ENCODE measurements around the gene PPP1R37. TPM values are rescaled to one million over a fixed set of nuclear protein-coding genes. Genes with fewer than 3 reads are reported as not detected.

The PPP1R37 gene
- total RNA-seq, 1 experiment from 2014 or later = 20.4 TPM

DNA sequence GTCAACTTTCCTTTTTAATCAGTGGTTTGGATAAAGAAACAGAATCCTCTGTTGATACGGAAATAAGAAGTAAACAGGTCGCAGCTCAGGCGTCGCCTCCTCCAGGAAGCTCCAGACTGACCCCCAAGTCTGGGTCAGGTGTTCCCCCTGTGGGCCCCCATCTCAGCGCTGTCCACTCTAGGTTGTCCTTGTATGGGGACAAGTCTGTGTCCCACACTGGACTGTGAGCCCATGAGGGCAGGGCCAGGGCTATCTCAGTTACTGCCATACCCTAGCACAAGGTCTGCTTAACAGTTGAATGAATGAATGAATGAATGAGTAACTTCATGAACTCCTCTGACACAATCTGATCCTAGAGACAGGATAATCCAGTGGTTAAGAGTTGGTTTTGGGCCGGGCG is 46.6 kb upstream of the PPP1R37 start:
- Histone ChIP-seq H3K36me3 (ENCODE audit: control insufficient read depth, insufficient read depth, low read length) (peaks cover 3% of the 10 kb centered on the region), H3K27me3 (ENCODE audit: control insufficient read depth, insufficient read depth, low read length) (no peaks in the 10 kb centered on the region), H3K27ac (ENCODE audit: low read length) (no peak overlapping the region), H3K4me3 (ENCODE audit: low read depth in 2 of 2, low read length in 2 of 2) (no peak overlapping the region), H3K4me1 (ENCODE audit: control insufficient read depth, insufficient read depth, low read length) (no peaks in the 10 kb centered on the region), H3K9me3 (ENCODE audit: control insufficient read depth, insufficient read depth, low read depth, low read length) (no peaks in the 10 kb centered on the region)
- ChIA-PET CTCF (no interaction called here), POLR2A (no interaction called here)
- BruUV-seq (replicated peaks) = no TSS peak
- ATAC-seq = no peak
- DNase-seq (ENCODE audit: low read depth, low spot score) = no peak
- intact Hi-C loops (cut with micrococcal nuclease; ENCODE audit: unreplicated experiment) = no loop called here
- TF ChIP-seq POLR2AphosphoS5 (IDR thresholded peaks at IDR 0.05; ENCODE audit: low read depth, low read length) (no peak), TCF7L2 (IDR thresholded peaks at IDR 0.05; ENCODE audit: low read depth, low read length) (no peak), SIN3A (IDR thresholded peaks at IDR 0.05; ENCODE audit: borderline replicate concordance, insufficient read depth, low read depth, low read length) (no peak)
- TF ChIP-seq, protein P1, sequence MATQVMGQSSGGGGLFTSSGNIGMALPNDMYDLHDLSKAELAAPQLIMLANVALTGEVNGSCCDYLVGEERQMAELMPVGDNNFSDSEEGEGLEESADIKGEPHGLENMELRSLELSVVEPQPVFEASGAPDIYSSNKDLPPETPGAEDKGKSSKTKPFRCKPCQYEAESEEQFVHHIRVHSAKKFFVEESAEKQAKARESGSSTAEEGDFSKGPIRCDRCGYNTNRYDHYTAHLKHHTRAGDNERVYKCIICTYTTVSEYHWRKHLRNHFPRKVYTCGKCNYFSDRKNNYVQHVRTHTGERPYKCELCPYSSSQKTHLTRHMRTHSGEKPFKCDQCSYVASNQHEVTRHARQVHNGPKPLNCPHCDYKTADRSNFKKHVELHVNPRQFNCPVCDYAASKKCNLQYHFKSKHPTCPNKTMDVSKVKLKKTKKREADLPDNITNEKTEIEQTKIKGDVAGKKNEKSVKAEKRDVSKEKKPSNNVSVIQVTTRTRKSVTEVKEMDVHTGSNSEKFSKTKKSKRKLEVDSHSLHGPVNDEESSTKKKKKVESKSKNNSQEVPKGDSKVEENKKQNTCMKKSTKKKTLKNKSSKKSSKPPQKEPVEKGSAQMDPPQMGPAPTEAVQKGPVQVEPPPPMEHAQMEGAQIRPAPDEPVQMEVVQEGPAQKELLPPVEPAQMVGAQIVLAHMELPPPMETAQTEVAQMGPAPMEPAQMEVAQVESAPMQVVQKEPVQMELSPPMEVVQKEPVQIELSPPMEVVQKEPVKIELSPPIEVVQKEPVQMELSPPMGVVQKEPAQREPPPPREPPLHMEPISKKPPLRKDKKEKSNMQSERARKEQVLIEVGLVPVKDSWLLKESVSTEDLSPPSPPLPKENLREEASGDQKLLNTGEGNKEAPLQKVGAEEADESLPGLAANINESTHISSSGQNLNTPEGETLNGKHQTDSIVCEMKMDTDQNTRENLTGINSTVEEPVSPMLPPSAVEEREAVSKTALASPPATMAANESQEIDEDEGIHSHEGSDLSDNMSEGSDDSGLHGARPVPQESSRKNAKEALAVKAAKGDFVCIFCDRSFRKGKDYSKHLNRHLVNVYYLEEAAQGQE (IDR thresholded peaks at IDR 0.05; ENCODE audit: insufficient read depth in 1 of 2, low read depth in 2 of 2, low read length in 1 of 2) = no peak
- TF ChIP-seq, protein P2, sequence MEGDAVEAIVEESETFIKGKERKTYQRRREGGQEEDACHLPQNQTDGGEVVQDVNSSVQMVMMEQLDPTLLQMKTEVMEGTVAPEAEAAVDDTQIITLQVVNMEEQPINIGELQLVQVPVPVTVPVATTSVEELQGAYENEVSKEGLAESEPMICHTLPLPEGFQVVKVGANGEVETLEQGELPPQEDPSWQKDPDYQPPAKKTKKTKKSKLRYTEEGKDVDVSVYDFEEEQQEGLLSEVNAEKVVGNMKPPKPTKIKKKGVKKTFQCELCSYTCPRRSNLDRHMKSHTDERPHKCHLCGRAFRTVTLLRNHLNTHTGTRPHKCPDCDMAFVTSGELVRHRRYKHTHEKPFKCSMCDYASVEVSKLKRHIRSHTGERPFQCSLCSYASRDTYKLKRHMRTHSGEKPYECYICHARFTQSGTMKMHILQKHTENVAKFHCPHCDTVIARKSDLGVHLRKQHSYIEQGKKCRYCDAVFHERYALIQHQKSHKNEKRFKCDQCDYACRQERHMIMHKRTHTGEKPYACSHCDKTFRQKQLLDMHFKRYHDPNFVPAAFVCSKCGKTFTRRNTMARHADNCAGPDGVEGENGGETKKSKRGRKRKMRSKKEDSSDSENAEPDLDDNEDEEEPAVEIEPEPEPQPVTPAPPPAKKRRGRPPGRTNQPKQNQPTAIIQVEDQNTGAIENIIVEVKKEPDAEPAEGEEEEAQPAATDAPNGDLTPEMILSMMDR (IDR thresholded peaks at IDR 0.05) = no peak
- in situ Hi-C loops (cut with HindIII; ENCODE audit: low pct_unique_long_range_greater_than_20kb, low sequenced_read_pairs) = no loop called here

DNA sequence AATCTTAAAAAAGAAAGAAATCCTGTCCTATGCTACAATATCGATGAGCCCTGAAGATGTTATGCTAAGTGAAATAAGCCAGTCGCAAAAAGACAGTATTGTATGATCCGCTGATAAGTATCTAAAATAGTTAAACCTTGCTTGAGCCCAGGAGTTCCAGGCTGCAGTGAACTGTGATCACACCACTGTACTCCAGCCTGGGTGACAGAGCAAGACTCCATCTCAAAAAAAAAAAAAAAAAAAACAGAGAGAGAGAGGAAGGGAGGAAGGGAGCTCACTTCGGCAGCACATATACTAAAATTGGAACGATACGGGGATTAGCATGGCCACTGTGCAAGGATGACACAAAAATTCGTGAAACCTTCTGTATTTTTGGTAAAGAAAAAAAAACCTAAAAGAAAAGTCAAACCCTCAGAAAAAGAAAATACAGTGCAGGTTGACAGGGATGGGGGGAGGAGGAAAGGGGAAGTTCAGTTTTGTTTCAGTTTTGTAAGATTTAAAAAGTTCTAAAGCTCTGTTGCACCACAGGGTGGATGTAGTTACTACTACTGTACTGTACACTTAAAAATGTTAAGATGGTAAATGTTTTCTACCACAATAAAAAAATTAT is 45.7 kb upstream of the PPP1R37 start:
- ChIA-PET CTCF (no interaction called here), POLR2A (no interaction called here)
- intact Hi-C loops (cut with micrococcal nuclease; ENCODE audit: unreplicated experiment) = no loop called here
- ATAC-seq (no peak), DNase-seq (ENCODE audit: low read depth, low spot score) (no peak)
- Histone ChIP-seq H3K4me3 (ENCODE audit: low read depth in 2 of 2, low read length in 2 of 2) (no peak overlapping the region), H3K27ac (ENCODE audit: low read length) (no peak overlapping the region), H3K9me3 (ENCODE audit: control insufficient read depth, insufficient read depth, low read depth, low read length) (no peaks in the 10 kb centered on the region), H3K4me1 (ENCODE audit: control insufficient read depth, insufficient read depth, low read length) (no peaks in the 10 kb centered on the region), H3K27me3 (ENCODE audit: control insufficient read depth, insufficient read depth, low read length) (no peaks in the 10 kb centered on the region), H3K36me3 (ENCODE audit: control insufficient read depth, insufficient read depth, low read length) (peaks cover 3% of the 10 kb centered on the region)
- in situ Hi-C loops (cut with HindIII; ENCODE audit: low pct_unique_long_range_greater_than_20kb, low sequenced_read_pairs) = no loop called here
- TF ChIP-seq SIN3A (IDR thresholded peaks at IDR 0.05; ENCODE audit: borderline replicate concordance, insufficient read depth, low read depth, low read length) (no peak), TCF7L2 (IDR thresholded peaks at IDR 0.05; ENCODE audit: low read depth, low read length) (no peak), POLR2AphosphoS5 (IDR thresholded peaks at IDR 0.05; ENCODE audit: low read depth, low read length) (no peak)
- TF ChIP-seq, protein P2 (IDR thresholded peaks at IDR 0.05) = no peak
- no TSS peak for BruUV-seq (replicated peaks)
